Measurements from ENCODE around the gene TRAPPC1.

DNA sequence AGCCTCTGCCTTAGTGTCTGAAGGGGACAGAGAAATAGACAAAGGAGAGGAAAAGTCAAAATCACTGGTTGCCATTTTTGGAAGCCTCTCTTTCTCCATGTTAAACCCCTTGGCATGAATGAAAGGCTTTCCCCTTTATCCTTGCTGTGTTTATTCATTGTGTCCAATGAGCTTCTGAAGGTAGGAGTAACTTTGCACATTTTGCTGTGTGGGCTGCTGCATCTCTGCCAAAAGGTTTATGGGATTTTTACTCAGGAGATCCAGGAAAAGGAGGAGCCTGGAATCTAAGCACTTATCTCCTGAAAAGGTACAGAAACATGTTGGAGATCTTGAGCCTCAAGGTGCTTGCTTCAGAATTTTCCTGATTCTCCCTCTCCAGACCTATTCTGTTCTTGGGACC, 4.1 kb upstream of the TRAPPC1 start:
- TF ChIP-seq, protein P1, sequence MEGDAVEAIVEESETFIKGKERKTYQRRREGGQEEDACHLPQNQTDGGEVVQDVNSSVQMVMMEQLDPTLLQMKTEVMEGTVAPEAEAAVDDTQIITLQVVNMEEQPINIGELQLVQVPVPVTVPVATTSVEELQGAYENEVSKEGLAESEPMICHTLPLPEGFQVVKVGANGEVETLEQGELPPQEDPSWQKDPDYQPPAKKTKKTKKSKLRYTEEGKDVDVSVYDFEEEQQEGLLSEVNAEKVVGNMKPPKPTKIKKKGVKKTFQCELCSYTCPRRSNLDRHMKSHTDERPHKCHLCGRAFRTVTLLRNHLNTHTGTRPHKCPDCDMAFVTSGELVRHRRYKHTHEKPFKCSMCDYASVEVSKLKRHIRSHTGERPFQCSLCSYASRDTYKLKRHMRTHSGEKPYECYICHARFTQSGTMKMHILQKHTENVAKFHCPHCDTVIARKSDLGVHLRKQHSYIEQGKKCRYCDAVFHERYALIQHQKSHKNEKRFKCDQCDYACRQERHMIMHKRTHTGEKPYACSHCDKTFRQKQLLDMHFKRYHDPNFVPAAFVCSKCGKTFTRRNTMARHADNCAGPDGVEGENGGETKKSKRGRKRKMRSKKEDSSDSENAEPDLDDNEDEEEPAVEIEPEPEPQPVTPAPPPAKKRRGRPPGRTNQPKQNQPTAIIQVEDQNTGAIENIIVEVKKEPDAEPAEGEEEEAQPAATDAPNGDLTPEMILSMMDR (conservative IDR thresholded peaks at IDR 0.05 in 1 of 2, IDR thresholded peaks at IDR 0.05 in 1 of 2; ENCODE audit: extremely low read depth in 1 of 2, insufficient read depth in 1 of 2, low read depth in 1 of 2, low read length in 2 of 2) = no peak
- no peak for TF ChIP-seq EZH2 (IDR thresholded peaks at IDR 0.05; ENCODE audit: borderline replicate concordance, low read length)
